HepG2 (cell line): ENCODE data around the gene TPI1. TPM values are rescaled to one million over a fixed set of nuclear protein-coding genes. Genes with fewer than 3 reads are reported as not detected.

Source experiments
- ATAD3A ChIP-seq: sonication (generic); formaldehyde crosslinking; IDR thresholded peaks from 2 replicates; pipeline ENCODE4 v1.4.0; 2020; ENCODE audit warnings: missing genetic modification reagents
- ATF2 ChIP-seq: sonication (generic); formaldehyde crosslinking; IDR thresholded peaks from 2 replicates; pipeline ENCODE4 v1.4.0; 2020; ENCODE audit warnings: missing genetic modification reagents
- CENPT ChIP-seq: sonication (generic); formaldehyde crosslinking; IDR thresholded peaks from 2 replicates; pipeline ENCODE4 v1.8.0; 2022; ENCODE audit warnings: low read depth, mild to moderate bottlenecking, moderate library complexity, missing genetic modification reagents
- FOXJ3 ChIP-seq: sonication (generic); formaldehyde crosslinking; IDR thresholded peaks from 2 replicates; pipeline ENCODE4 v1.4.0; 2020; ENCODE audit warnings: missing genetic modification reagents, mild to moderate bottlenecking, borderline replicate concordance
- FOXK2 ChIP-seq: fragments of 450-650 bp; IDR thresholded peaks from 2 replicates; pipeline ENCODE4 v1.6.1; 2016
- HOXA3 ChIP-seq: sonication (generic); formaldehyde crosslinking; IDR thresholded peaks from 2 replicates; pipeline ENCODE4 v1.5.0; 2020; ENCODE audit warnings: missing genetic modification reagents
- NFYC ChIP-seq: IDR thresholded peaks from 2 replicates; pipeline ENCODE4 v1.6.1; 2016; ENCODE audit warnings: missing genetic modification reagents, missing compliant biosample characterization
- NR2F6 ChIP-seq, 2 experiments: IDR thresholded peaks; 2 replicates each; pipeline ENCODE4 v1.6.1; 2016; ENCODE audit warnings: antibody characterized with exemption in 1 of 2, mild to moderate bottlenecking in 1 of 2
- POLR2G ChIP-seq: fragments of 200-400 bp; formaldehyde crosslinking; IDR thresholded peaks from 2 replicates; pipeline ENCODE4 v1.6.1; 2018; ENCODE audit warnings: mild to moderate bottlenecking, low read depth, low read length, moderate library complexity
- SIN3B ChIP-seq: fragments of 150-350 bp; IDR thresholded peaks from 2 replicates; pipeline ENCODE4 v1.6.1; 2014; ENCODE audit warnings: low read length
- SMAD1 ChIP-seq: sonication (generic); formaldehyde crosslinking; IDR thresholded peaks from 2 replicates; pipeline ENCODE4 v1.4.0; 2020; ENCODE audit warnings: missing genetic modification reagents, low read depth, mild to moderate bottlenecking, borderline replicate concordance
- THAP9 ChIP-seq: sonication (generic); formaldehyde crosslinking; IDR thresholded peaks from 2 replicates; pipeline ENCODE4; 2020; ENCODE audit warnings: missing genetic modification reagents, mild to moderate bottlenecking, borderline replicate concordance
- TSC22D2 ChIP-seq: sonication (generic); formaldehyde crosslinking; IDR thresholded peaks from 2 replicates; pipeline ENCODE4 v1.5.1; 2020; ENCODE audit warnings: missing genetic modification reagents, mild to moderate bottlenecking, borderline replicate concordance
- ZBTB21 ChIP-seq: sonication (generic); formaldehyde crosslinking; IDR thresholded peaks from 2 replicates; pipeline ENCODE4 v1.4.0; 2020; ENCODE audit warnings: missing genetic modification reagents
- ZFP62 ChIP-seq: sonication (generic); formaldehyde crosslinking; IDR thresholded peaks from 2 replicates; pipeline ENCODE4 v1.4.0; 2020; ENCODE audit warnings: missing genetic modification reagents
- ZFP82 ChIP-seq: sonication (generic); formaldehyde crosslinking; IDR thresholded peaks from 2 replicates; pipeline ENCODE4 v1.5.1; 2020; ENCODE audit warnings: mild to moderate bottlenecking, missing genetic modification reagents, borderline replicate concordance
- ZKSCAN8 ChIP-seq: IDR thresholded peaks from 2 replicates; pipeline ENCODE4 v1.6.1; 2016; ENCODE audit warnings: borderline replicate concordance, missing genetic modification reagents, missing compliant biosample characterization
- ZNF317 ChIP-seq: sonication (generic); formaldehyde crosslinking; IDR thresholded peaks from 2 replicates; pipeline ENCODE4 v1.5.0; 2020; ENCODE audit warnings: mild to moderate bottlenecking, missing genetic modification reagents
- ZNF441 ChIP-seq: sonication (generic); formaldehyde crosslinking; IDR thresholded peaks from 2 replicates; pipeline ENCODE4 v1.7.0; 2021; ENCODE audit warnings: missing genetic modification reagents, borderline replicate concordance
- ZNF468 ChIP-seq: sonication (generic); formaldehyde crosslinking; IDR thresholded peaks from 2 replicates; pipeline ENCODE4 v1.8.0; 2022; ENCODE audit warnings: mild to moderate bottlenecking, moderate library complexity, missing genetic modification reagents
- ZNF501 ChIP-seq: sonication (generic); formaldehyde crosslinking; IDR thresholded peaks from 2 replicates; pipeline ENCODE4 v1.5.1; 2020; ENCODE audit warnings: mild to moderate bottlenecking, moderate library complexity, missing genetic modification reagents
- ZNF713 ChIP-seq: sonication (generic); formaldehyde crosslinking; IDR thresholded peaks from 2 replicates; pipeline ENCODE4 v1.4.0; 2020; ENCODE audit warnings: mild to moderate bottlenecking, missing genetic modification reagents
- ZNF780A ChIP-seq: sonication (generic); formaldehyde crosslinking; IDR thresholded peaks from 2 replicates; pipeline ENCODE4 v1.8.0; 2022; ENCODE audit warnings: mild to moderate bottlenecking, missing genetic modification reagents, moderate library complexity
- ZSCAN22 ChIP-seq: sonication (generic); formaldehyde crosslinking; IDR thresholded peaks from 2 replicates; pipeline ENCODE4 v1.4.0; 2020; ENCODE audit warnings: mild to moderate bottlenecking, missing genetic modification reagents
- ZZZ3 ChIP-seq: sonication (generic); formaldehyde crosslinking; IDR thresholded peaks from 2 replicates; pipeline ENCODE4 v1.4.0; 2020; ENCODE audit warnings: missing genetic modification reagents, mild to moderate bottlenecking, borderline replicate concordance
- polyA plus RNA-seq, 8 experiments: library from polyadenylated mRNA; depleted of rRNA in 3 of 8; stranded (reverse) in 7 of 8; unstranded in 1 of 8; fragments of >200 nt; fragmentation: Illumina TruSeq in 4 of 8; extraction: Trizol in 4 of 8; gene quantifications; 2 replicates each; pipeline versions ENCODE4 v1.2.1 to v1.2.3, GENCODE V29; 2011 to 2016; ENCODE audit warnings: low read depth in 4 of 8, missing spikeins in 1 of 8, mixed read lengths in 1 of 8; ENCODE audit not compliant: insufficient read depth in 1 of 8
- total RNA-seq, 5 experiments: library from RNA; depleted of rRNA; stranded (reverse); fragments of >200 nt; fragmentation: Illumina TruSeq; extraction: Trizol; gene quantifications; 2 replicates each; pipeline ENCODE4 v1.2.3, GENCODE V29; 2016; ENCODE audit warnings: low read depth in 1 of 5
- TF ChIP-seq, protein P1 (sequence below): IDR thresholded peaks from 2 replicates; pipeline ENCODE4 v1.6.1; 2016

Gene TPI1
- total and polyA plus RNA-seq, 2 of the 13 experiments (the other 11 are each of a cell fraction or from before 2014, with no cell fraction given): 945 to 2,535 TPM

- no peak for TF ChIP-seq TSC22D2 (CRISPR knock-in tag)
- TF ChIP-seq, protein P1, sequence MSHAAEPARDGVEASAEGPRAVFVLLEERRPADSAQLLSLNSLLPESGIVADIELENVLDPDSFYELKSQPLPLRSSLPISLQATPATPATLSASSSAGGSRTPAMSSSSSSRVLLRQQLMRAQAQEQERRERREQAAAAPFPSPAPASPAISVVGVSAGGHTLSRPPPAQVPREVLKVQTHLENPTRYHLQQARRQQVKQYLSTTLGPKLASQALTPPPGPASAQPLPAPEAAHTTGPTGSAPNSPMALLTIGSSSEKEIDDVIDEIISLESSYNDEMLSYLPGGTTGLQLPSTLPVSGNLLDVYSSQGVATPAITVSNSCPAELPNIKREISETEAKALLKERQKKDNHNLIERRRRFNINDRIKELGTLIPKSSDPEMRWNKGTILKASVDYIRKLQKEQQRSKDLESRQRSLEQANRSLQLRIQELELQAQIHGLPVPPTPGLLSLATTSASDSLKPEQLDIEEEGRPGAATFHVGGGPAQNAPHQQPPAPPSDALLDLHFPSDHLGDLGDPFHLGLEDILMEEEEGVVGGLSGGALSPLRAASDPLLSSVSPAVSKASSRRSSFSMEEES (CRISPR knock-in tag): no peak
- TF ChIP-seq ATF2 (CRISPR knock-in tag): no peak
- TF ChIP-seq POLR2G: peak; percentile 65
- no peak for TF ChIP-seq ZBTB21
- TF ChIP-seq ZKSCAN8 (CRISPR knock-in tag): no peak
- no peak for TF ChIP-seq ZNF468
- no peak for TF ChIP-seq ZNF501 (CRISPR knock-in tag)
- TF ChIP-seq NR2F6 (IDR thresholded peaks at IDR 0.05): no peak
- TF ChIP-seq NR2F6 (CRISPR knock-in tag; IDR thresholded peaks at IDR 0.05): no peak
- TF ChIP-seq CENPT: no peak
- no peak for TF ChIP-seq SIN3B
- TF ChIP-seq ZNF713 (CRISPR knock-in tag): no peak
- TF ChIP-seq ZNF780A: no peak
- no peak for TF ChIP-seq SMAD1
- no peak for TF ChIP-seq NFYC (CRISPR knock-in tag)
- no peak for TF ChIP-seq ZNF441 (CRISPR knock-in tag)
- no peak for TF ChIP-seq ZNF317 (CRISPR knock-in tag)
- TF ChIP-seq ZSCAN22 (CRISPR knock-in tag): no peak
- TF ChIP-seq FOXK2: no peak
- TF ChIP-seq ZFP82: no peak
- TF ChIP-seq ZFP62 (CRISPR knock-in tag): no peak
- no peak for TF ChIP-seq HOXA3 (CRISPR knock-in tag)
- no peak for TF ChIP-seq FOXJ3 (CRISPR knock-in tag)
- TF ChIP-seq THAP9: no peak
- no peak for TF ChIP-seq ZZZ3 (CRISPR knock-in tag)
- no peak for TF ChIP-seq ATAD3A (CRISPR knock-in tag)
These were observed 4.0 kb downstream of the TPI1 start (continued) for GRCh38 chr12:6871052-6871957.
